Camera-type eye (tissue), 1 donor: ENCODE measurements around the gene OR2K2. TPM values are rescaled to one million over a fixed set of nuclear protein-coding genes. Genes with fewer than 3 reads are reported as not detected.

Experiments used
- total RNA-seq: library from RNA; depleted of rRNA; stranded (reverse); fragments of >200 nt; gene quantifications from one replicate; pipeline ENCODE4 v1.2.3, GENCODE V29; 2014

OR2K2 gene, protein sequence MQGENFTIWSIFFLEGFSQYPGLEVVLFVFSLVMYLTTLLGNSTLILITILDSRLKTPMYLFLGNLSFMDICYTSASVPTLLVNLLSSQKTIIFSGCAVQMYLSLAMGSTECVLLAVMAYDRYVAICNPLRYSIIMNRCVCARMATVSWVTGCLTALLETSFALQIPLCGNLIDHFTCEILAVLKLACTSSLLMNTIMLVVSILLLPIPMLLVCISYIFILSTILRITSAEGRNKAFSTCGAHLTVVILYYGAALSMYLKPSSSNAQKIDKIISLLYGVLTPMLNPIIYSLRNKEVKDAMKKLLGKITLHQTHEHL
- not detected for total RNA-seq

DNA sequence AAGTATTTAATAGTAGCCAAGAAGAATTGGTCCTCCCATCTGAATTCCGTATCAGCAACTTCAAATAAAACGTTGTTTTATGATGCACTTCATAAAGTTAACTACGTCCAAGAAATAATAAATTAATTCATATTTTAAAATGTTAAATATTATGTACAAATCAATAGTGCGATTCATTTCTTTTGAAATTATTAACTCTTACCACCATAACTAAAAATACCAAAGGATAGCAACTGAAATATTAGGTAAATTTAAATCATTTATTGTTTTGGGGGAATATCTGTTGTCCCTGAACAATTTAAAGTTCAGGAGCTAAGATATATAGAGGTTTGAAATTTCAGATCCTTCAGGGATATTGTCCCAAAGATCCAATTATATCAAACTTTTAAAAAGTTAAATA lies at the start of gene OR2K2:
Gene OR2K2, minus strand, starts transcription at position 101 of the 400 bp plus-strand sequence. CDS start 1,791 bp downstream, outside the sequence.

Other genes starting within 250 kb of the OR2K2 start
- gene ECPAS, start 154.2 kb upstream of the OR2K2 start, total RNA-seq, result 83.8 TPM
- 52.1 TPM for gene ZNF483, start 195.0 kb upstream of the OR2K2 start, total RNA-seq